Stimulated activated CD8-positive, alpha-beta memory T cell treated with anti-CD3 and anti-CD28 coated beads, Interleukin-4, amount 100 ng/mL, for 1 hour (primary cell): ENCODE measurements around the gene KIAA1217.

Experiments used
- DNase-seq, 2 donors: peaks; one replicate each; pipeline ENCODE4 v3.0.0-alpha.2; 2020; ENCODE audit warnings: low read depth in 2 of 2, low spot score in 1 of 2

Gene KIAA1217, protein sequence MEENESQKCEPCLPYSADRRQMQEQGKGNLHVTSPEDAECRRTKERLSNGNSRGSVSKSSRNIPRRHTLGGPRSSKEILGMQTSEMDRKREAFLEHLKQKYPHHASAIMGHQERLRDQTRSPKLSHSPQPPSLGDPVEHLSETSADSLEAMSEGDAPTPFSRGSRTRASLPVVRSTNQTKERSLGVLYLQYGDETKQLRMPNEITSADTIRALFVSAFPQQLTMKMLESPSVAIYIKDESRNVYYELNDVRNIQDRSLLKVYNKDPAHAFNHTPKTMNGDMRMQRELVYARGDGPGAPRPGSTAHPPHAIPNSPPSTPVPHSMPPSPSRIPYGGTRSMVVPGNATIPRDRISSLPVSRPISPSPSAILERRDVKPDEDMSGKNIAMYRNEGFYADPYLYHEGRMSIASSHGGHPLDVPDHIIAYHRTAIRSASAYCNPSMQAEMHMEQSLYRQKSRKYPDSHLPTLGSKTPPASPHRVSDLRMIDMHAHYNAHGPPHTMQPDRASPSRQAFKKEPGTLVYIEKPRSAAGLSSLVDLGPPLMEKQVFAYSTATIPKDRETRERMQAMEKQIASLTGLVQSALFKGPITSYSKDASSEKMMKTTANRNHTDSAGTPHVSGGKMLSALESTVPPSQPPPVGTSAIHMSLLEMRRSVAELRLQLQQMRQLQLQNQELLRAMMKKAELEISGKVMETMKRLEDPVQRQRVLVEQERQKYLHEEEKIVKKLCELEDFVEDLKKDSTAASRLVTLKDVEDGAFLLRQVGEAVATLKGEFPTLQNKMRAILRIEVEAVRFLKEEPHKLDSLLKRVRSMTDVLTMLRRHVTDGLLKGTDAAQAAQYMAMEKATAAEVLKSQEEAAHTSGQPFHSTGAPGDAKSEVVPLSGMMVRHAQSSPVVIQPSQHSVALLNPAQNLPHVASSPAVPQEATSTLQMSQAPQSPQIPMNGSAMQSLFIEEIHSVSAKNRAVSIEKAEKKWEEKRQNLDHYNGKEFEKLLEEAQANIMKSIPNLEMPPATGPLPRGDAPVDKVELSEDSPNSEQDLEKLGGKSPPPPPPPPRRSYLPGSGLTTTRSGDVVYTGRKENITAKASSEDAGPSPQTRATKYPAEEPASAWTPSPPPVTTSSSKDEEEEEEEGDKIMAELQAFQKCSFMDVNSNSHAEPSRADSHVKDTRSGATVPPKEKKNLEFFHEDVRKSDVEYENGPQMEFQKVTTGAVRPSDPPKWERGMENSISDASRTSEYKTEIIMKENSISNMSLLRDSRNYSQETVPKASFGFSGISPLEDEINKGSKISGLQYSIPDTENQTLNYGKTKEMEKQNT (N-terminal part only)

DNA sequence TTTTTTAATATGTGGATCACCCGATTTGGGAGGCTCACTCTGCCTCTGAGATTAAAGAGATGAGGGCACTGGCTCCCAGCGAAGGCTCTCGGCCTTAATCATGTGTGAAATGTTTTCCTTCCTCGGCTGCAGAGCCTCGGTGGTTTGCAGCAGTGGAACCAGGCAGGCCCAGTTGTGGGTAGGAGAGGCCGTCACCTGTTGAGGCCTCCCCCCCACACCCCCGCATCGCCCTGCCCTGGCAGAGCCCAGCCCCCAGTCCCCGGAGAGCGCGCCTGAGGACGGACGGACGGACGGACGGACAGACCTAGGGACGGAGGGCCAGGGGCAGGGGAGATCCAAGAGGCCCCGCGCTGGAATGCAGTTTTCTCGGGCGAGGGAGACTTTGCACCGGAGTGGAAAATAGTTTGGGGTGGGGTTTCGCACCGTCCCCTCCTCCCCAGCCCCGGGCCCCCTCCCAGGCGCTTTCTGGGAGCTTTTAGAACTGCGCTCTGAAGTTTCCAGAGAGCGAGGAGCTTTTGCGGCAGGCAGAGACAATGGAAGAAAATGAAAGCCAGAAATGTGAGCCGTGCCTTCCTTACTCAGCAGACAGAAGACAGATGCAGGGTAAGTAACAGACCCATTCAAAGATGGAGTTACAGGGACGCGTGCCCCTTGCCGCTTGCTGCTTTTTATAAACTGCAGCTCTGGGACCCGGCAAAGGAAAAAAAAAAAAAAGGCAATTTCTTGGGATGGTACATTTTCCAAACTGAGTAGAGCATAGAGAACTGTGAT lies at the start of gene KIAA1217:
KIAA1217 (plus strand) TSS at position 478 of the 771 bp plus-strand sequence; CDS start at position 534, 56 bp downstream.
- no peak for DNase-seq

DNA sequence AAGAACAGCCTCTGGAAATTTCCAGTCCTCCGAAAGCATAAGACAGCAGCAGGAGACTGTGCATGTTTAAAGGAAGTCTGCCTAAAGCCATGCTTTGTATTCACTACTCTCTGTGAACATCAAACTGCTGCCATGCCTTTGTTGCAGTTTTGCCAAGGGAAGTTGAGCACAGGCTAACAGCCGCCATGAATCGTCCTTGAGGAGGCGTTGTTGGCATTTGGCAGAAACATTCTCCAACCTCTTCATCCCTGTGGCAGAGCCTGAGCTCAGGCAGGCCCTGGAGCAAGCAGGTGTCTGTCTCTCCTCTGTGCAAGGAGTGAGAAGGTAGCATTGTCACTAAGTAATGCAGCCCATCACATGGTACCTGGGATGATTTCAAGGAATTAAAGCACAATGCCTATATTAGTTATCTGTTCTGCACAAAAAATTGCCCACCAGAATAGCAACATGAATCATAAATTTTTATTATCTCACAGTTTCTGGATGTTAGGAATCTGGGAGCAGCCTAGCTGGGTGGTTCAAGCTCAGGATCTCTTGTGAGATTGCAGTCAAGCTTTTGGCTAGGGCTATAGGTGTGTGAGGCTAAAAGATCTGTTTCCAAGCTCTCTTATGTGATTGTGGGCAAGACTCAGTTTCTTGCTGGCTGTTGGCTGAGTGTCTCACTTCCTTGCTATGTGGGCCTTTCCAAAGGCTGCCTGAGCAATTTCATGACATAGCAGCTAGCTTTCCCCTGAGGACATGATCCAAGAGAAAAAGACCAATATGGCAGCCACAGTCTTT lies 46.5 kb upstream of the KIAA1217 start:
- no peak for DNase-seq

DNA sequence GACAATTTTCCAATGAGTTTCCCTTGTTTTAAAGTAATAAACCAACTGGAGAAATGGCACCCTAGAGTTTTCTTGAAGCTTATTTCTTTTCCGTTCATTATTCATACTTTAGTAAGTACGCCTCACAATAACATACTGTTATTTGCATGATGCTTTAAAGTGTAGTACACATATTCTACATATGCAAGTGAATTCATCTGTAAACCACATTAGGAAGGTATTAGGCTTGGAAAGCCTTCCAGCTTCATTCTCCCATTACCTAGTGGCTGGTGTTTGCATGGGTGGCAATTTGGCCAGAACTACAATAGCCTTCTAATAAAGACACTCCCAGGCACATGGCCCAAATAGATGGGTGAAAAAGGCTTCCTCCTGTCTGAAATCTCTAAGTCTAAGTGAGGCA lies 45.5 kb upstream of the KIAA1217 start:
- no peak for DNase-seq

DNA sequence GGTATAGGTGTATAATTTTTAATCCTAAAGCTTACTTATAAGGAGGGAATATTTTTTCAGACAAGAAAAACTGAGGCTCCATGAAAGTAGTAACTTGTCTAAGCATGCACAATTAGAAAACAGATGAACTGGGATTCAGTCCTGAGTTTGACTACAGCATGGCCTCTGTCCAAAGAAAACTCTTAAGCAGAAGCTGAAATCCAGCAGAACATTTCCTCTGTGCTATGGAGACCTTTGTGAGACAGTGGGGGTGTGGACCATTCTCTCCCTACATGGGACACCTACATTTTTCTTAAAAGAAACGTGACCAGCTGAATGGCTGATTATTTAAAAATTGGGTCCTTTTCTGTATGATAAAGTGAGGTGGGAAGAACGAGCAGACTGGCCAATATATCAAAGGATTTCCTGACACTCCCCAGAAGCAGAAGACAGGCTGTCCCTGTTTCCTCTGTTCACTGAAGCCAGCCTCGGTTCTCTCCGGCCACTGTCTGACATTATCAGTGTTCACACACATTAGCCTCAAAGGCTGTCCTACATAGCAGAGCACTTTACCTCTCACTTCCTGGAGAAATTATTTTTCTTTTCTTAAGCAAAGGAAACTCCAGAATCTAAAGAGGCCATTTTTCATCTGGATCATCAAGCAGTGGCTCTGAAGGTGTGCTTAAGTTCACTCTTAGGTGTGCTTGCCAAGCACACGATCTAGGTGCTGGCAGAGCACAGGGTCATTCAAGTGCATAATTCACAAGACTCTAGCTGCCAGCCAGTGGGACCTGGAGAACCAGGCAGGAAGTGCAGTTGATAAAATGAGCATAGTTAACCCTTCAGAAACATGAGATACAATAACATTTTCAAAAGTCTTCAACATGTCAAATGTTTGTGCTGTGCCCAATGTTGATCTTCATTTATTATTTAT lies 40.4 kb upstream of the KIAA1217 start:
- DNase-seq, result no peak

DNA sequence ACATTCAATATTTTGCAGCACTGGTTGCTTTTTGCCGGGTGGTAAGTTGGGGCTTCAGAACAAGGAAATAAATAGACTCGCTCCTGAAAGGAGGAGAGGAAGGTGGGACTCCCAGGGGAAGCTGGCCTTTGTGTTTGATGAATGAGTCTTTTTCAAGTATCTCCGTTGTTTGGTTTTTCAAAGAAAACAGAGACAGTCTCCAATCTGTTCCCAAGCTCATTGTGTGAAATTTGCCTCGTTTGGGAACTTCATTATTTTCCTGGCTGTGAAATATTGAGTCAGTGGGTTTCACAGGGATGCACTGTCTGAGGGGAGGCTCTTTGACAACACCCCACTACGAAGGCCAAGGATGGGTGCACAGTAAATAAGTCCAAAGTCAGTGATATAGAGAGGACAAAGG lies 38.7 kb upstream of the KIAA1217 start:
- DNase-seq, result no peak

DNA sequence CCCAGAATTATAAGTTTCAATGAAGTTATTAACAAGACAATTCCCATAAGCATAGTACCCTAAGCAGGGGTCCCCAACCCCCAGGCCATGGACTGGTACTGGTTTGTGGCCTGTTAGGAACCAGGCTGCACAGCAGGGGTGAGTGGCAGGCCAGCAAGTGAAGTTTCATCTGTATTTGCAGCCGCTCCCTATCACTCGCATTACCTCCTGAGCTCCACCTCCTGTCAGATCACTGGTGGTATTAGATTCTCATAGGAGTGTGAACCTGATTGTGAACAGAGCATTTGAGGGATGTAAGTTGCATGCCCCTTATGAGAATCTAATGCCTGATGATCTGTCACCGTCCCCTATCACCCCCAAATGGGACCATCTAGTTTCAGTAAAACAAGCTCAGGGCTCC lies 36.0 kb upstream of the KIAA1217 start:
- no peak for DNase-seq

DNA sequence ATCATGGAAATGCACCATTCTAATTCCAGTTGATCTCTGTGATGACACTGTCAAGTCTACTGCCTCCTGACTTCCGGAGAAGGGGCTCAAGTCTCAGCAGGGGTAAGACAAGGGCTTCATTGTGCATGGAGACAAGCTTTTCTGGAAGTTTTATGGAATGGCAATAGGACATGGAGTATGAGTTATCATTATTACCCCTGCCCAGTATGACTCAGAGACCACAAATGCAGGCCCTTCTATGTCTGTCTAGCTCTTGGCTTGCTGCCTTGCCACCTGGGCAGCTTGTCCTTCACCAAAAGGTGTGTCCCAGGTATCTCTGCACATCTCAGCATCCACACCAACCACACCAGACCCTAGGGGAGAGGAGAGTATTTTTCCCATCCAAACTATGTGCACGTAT lies 34.9 kb upstream of the KIAA1217 start:
- no peak for DNase-seq

DNA sequence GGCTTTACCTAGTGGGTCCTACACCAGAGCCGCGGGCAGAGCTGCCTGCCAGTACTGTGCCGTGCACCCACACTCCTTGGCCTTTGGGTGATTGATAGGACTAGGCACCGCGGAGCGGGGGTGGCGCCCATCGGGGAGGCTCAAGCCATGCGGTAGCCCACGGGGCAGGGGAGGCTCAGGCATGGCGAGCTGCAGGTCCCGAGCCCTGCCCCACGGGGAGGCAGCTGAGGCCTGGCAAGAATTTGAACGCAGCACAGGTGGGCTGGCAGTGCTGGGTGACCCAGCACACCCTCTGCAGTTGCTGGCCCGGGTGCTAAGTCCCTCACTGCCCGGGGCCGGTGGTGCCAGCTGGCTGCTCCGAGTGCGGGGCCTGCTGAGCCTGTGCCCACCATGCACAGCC lies 32.3 kb upstream of the KIAA1217 start:
- DNase-seq, result no peak

DNA sequence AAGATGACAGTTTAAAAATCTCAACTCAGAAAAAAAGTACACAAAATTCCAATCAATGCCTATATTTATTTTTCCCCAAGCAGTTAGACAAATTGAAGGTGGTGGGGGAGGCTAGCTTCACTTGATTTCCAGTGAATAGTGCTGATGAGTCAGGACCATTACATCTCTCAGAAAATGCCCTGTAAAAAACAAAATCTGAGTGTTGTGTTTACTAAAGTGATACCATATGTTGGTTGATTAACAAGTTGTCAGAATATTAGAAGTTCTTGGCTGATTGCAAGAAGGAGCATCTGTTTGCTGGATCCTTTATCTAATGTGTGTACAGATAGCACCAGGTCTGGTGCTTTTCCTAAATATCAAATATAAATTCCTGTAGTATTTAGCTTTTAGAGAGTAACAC lies 31.3 kb upstream of the KIAA1217 start:
- no peak for DNase-seq

DNA sequence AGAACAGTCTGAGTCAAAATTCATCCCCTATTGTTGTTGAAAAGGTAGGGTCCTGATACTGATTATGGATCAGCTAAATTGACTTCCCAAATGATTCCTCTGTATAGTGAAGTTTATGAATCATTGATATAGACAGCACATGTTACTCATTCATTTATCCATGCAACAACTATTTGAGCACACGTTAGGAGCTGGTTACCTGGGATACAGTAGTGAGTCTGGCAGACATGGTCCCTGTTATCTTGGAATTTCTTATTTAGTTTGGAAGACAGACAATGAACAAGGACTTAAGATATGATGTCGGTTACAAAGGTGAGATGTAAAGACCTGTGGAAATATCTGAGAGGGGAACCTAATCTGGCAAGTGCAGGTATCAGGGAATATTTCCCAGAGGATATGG lies 28.0 kb upstream of the KIAA1217 start:
- no peak for DNase-seq

DNA sequence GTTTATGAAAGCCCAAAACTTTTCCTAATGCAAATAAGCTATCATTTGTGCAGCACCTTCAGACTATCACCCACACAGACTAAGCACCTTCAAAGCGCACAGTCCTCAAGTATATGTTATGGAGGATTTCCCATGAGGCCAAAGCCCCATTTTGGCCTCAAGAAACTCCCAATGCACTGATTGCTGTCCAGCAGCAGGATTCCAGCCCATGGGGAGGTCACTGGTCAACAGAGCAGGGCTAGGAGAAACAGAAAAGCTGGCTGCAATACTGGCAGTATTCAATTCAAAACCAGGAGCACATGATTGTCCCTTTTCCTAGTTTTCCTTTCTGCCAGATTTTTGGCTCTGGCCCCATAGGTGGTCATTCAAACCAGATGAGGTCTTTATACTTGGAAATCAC lies 24.5 kb upstream of the KIAA1217 start:
- no peak for DNase-seq

DNA sequence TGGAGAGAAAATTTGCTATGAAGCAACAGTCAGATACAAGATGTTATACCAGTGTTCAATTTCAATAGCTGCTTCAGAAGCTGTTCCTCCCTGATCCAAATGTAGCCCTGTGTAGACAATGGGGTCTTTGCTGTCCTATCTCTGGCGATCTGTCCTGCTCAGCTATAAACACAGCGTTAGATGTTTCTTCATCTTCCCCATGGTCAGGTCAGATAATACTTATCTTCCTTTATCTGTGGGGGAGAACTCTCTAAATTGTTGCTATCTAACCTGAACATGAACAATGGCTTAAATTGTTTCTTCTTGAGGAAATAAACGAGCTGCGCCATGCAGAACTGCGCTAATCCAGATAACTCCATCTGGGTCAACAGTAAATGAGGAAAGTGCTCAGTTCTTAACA lies 15.6 kb upstream of the KIAA1217 start:
- DNase-seq, result no peak

DNA sequence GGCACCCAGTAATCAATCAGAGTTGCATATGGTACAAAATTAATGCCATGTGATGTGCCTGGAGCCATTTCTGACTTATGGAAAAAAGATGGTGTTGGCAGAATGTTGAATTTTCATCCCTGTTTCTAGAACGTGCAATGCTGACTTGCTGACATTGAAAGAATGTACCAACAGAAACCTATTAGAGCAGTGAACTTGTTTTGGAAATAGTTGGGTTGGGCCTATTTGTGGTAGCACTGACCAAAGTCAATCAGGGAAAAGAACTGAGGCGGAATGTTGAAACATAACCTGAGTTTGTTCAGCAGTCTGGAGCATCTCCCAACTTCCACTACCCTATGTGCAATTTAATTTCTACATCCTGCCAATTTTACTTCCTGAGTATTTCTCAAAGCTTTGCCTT lies 11.7 kb upstream of the KIAA1217 start:
- no peak for DNase-seq

DNA sequence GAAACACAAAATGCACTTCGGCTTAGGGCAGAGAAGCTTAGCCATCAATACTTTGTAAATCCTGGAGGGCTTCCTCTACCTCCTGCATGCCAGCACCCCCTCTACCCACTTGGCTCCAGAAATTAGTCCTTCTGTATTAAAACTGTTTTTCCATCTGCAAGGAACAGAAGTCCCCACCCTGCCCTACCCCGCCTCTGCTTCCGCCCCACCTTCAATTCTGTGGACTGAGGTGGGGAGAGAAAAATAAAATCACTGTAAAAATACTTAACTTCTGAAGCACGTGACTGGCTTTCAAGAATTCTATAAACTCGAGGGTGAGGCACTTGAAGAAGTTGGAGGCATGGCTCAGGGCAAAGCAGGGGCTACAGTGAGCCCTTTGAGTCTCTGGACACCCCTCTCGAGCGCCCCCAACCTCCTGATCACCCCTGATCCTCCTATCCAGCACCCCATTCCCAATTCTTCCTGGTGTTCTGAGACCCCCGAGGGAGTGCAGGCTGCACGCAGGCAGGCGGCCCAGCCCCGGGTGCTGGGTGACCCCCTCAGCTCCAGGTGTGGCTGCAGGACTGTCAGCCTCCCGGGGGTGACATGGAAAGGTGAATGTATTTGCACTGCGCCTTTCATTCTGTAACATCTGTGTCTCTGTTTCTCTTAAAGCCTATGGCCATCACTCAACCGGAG lies 7.3 kb upstream of the KIAA1217 start:
- DNase-seq, result no peak

DNA sequence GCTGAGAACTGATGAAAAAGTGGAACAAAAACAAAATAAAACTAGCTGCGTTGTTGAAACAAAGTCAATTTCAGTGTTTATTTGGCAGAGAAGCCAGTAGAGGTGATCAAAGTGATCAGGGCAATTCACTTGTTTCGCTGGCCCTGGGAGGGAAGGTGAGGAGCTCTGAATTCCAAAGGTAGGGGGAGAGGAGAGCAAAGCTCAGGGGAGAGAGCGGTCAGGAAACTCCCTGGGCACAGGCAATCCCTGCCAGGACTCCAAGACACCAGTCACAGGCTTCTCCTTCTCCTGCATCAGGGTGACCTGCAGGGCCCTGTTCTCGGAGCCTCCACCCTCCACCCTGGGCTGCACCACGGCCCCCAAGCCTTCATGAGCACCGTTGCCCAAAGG lies 6.8 kb upstream of the KIAA1217 start:
- no peak for DNase-seq

DNA sequence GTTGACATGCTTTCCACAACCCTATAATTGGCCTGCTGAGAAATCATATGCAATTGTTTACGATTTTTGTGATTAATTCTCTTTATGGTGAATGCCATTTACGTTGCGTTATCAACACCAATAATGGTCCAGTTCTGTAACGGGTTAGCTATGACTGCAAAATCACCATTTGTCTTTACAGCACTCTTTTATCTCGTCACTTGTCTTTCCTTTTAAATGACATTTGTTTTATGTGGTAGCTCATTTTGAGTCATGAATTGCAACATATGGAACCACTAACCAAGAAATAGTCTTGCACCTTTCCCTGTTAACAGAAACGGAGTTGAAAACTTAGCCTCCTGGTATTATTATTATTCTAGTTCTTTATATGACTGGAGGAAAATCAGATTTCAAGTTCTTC lies 3.1 kb upstream of the KIAA1217 start:
- DNase-seq, result no peak

DNA sequence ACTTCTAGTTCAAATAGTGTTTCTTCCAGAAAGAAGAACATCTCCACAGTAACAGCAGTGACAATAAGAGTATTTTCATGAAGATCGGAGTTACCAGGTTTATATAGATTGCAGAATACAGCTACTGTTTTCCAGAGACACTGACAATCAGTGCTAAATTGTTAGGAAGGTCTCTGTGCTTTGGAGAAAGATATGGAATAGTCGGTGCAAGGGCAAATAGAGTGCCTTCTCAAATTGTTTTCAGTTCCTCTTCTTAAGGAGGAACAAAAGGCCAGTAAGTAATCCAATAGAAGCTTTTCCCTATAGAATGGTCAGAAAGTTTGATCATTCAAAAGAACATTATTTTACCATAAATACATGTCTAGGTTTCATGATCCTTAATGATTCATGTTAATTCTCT lies 2.6 kb upstream of the KIAA1217 start:
- DNase-seq, result no peak

DNA sequence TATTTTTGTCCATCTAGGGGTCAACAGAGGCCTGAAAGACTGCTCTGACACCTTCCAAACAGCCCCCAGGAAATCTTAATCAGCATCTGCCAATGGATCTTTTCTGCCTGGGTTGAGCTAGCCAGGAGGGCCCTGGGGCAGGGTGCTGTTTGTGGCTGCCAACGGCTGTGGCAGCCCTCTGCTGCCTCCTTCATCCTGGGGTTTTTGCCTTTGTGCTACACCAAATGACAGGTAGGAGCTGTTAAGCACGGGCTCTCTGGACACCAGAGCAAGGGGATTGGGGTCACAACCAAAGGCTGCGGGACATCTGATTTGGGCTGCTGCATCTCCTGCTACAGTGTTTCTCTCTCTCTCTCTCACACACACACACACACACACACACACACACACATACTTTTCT lies 2.0 kb upstream of the KIAA1217 start:
- DNase-seq, result no peak
